ENCODE results near the gene PRSS36. TPM values are rescaled to one million over a fixed set of nuclear protein-coding genes. Genes with fewer than 3 reads are reported as not detected.
A peak's percentile ranks its signal among the peaks of the same experiment; 100 is the strongest.

The PRSS36 gene
- polyA plus RNA-seq, 3 donors, result 3.1 to 4.2 (median 3.4) TPM

- intact Hi-C loops (cut with micrococcal nuclease), result no loop called here
- DNase-seq, result no peak
- no peak overlapping the region for H3K4me3 Mint-ChIP-seq
Observed at GRCh38 chr16:31187808-31188189, 37.9 kb upstream of the PRSS36 start.

DNA sequence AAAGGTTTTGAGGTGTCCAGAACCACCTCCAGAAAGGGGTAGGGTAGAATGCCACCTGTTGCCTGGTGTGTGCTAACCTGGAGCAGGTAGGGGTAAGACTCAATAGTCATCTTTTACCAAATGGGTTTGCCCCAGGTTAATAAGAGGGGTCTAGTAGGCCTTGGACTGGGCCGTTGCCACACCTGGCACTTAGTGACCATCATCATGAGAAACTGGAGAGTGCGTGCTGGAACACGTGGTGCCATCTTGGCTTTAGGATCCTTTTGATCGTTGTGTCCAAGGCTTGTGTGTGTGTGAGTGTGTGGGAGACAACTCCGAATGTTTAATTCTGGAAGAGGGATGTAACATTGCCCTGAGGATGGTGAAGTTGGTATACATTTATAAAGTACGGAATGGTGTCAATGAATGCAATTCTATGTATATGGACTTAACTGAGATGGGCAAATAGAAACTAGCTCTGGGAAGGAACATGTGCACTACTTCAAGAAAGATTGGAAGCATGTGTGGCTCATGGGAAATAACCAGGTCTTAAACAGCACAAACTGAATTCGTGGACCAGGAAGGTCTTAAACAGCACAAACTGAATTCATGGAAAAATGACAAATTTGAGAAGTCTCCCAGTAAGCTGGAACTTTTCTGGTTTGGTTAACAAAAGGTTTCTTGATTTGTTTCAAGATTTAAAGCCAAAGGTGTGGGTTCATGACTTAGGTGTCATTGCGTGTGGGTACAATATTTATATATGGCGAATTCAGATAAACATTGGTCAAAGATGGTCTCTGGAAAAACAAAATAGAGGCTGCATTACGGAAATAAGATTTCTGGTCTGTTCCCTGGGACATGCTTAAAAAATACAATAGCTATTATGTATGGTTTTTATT lies 37.3 kb upstream of the PRSS36 start:
- Histone ChIP-seq H3K9ac (ENCODE audit: insufficient read depth, low read length, poor library complexity, severe bottlenecking) (no peak overlapping the region), H4K20me1 (ENCODE audit: insufficient read depth, low read length) (peaks cover 100% of the 10 kb centered on the region), H3K4me1 (ENCODE audit: control insufficient read depth in 1 of 2, insufficient read depth in 2 of 2, low read length in 2 of 2) (peaks cover 36% of the 10 kb centered on the region in 2 donors), H3K4me2 (replicated peaks; ENCODE audit: extremely low read depth, low read length, poor library complexity, severe bottlenecking) (peak overlapping the region; percentile 62), H2AFZ (ENCODE audit: insufficient read depth, low read depth, low read length, poor library complexity, severe bottlenecking) (no peak overlapping the region), H3K36me3 (replicated peaks in 1 of 2; ENCODE audit: control insufficient read depth in 1 of 2, insufficient read depth in 2 of 2, low read length in 2 of 2) (peaks cover 91 to 100% of the 10 kb centered on the region in 2 donors), H3K79me2 (ENCODE audit: insufficient read depth, low read length) (peaks cover 91% of the 10 kb centered on the region), H3K4me3 (replicated peaks in 1 of 3; ENCODE audit: low read depth in 2 of 3, low read length in 3 of 3) (peak overlapping the region in 1 of 3 experiments; percentile 45), H3K9me3 (replicated peaks in 1 of 2; ENCODE audit: control insufficient read depth in 1 of 2, insufficient read depth in 1 of 2, low read length in 2 of 2) (no peaks in the 10 kb centered on the region), H3K27ac (ENCODE audit: low read depth in 1 of 2, low read length in 2 of 2) (peak overlapping the region in 1 of 2 donors; percentile 34), H3K27me3 (ENCODE audit: control insufficient read depth in 2 of 2, insufficient read depth in 2 of 2, low read length in 2 of 2) (no peaks in the 10 kb centered on the region)
- TF ChIP-seq, protein P1, sequence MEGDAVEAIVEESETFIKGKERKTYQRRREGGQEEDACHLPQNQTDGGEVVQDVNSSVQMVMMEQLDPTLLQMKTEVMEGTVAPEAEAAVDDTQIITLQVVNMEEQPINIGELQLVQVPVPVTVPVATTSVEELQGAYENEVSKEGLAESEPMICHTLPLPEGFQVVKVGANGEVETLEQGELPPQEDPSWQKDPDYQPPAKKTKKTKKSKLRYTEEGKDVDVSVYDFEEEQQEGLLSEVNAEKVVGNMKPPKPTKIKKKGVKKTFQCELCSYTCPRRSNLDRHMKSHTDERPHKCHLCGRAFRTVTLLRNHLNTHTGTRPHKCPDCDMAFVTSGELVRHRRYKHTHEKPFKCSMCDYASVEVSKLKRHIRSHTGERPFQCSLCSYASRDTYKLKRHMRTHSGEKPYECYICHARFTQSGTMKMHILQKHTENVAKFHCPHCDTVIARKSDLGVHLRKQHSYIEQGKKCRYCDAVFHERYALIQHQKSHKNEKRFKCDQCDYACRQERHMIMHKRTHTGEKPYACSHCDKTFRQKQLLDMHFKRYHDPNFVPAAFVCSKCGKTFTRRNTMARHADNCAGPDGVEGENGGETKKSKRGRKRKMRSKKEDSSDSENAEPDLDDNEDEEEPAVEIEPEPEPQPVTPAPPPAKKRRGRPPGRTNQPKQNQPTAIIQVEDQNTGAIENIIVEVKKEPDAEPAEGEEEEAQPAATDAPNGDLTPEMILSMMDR (IDR thresholded peaks at IDR 0.05), result no peak
- 97% methylated on average over 8 of the region's 10 CpGs for WGBS (ENCODE audit: insufficient coverage)
- peaks cover 46% of the 10 kb centered on the region for H3K4me1 Mint-ChIP-seq
- peak overlapping the region in 4 of 7 donors; percentile 18 to 71 (median 44) for H3K27ac Mint-ChIP-seq
- no peak for DNase-seq
- H3K4me3 Mint-ChIP-seq, result no peak overlapping the region
- peaks cover 0 to 2% (median 0%) of the 10 kb centered on the region in 3 donors for H3K27me3 Mint-ChIP-seq (ENCODE audit: low read depth in 3 of 3)
- H3K36me3 Mint-ChIP-seq, result peaks cover 98 to 100% of the 10 kb centered on the region in 2 donors
- intact Hi-C loops (cut with micrococcal nuclease), result no loop called here
- no peaks in the 10 kb centered on the region for H3K9me3 Mint-ChIP-seq

More at GRCh38 chr16:31187808-31188189, 37.9 kb upstream of the PRSS36 start:
- Histone ChIP-seq H3K4me3 (replicated peaks in 1 of 3; ENCODE audit: low read depth in 2 of 3, low read length in 3 of 3) (no peak overlapping the region), H3K27ac (ENCODE audit: low read depth in 1 of 2, low read length in 2 of 2) (no peak overlapping the region), H3K9ac (ENCODE audit: insufficient read depth, low read length, poor library complexity, severe bottlenecking) (no peak overlapping the region), H3K4me2 (replicated peaks; ENCODE audit: extremely low read depth, low read length, poor library complexity, severe bottlenecking) (no peak overlapping the region), H2AFZ (ENCODE audit: insufficient read depth, low read depth, low read length, poor library complexity, severe bottlenecking) (no peak overlapping the region), H4K20me1 (ENCODE audit: insufficient read depth, low read length) (peaks cover 100% of the 10 kb centered on the region), H3K27me3 (ENCODE audit: control insufficient read depth in 2 of 2, insufficient read depth in 2 of 2, low read length in 2 of 2) (no peaks in the 10 kb centered on the region), H3K79me2 (ENCODE audit: insufficient read depth, low read length) (peaks cover 90% of the 10 kb centered on the region), H3K4me1 (ENCODE audit: control insufficient read depth in 1 of 2, insufficient read depth in 2 of 2, low read length in 2 of 2) (peaks cover 29% of the 10 kb centered on the region in 2 donors), H3K9me3 (replicated peaks in 1 of 2; ENCODE audit: control insufficient read depth in 1 of 2, insufficient read depth in 1 of 2, low read length in 2 of 2) (no peaks in the 10 kb centered on the region), H3K36me3 (replicated peaks in 1 of 2; ENCODE audit: control insufficient read depth in 1 of 2, insufficient read depth in 2 of 2, low read length in 2 of 2) (peaks cover 91 to 100% of the 10 kb centered on the region in 2 donors)
- 96% methylated on average over 5 of the region's 8 CpGs for WGBS (ENCODE audit: insufficient coverage)
- Mint-ChIP-seq H3K9me3 (no peaks in the 10 kb centered on the region), H3K27me3 (ENCODE audit: low read depth in 3 of 3) (peaks cover 0 to 2% (median 0%) of the 10 kb centered on the region in 3 donors), H3K27ac (peak overlapping the region in 2 of 7 donors; percentile 36 to 67), H3K36me3 (peaks cover 93 to 100% of the 10 kb centered on the region in 2 donors), H3K4me1 (peaks cover 40% of the 10 kb centered on the region)
- TF ChIP-seq, protein P1 (IDR thresholded peaks at IDR 0.05), result no peak
